Measurements from ENCODE around the gene CACNA2D2. TPM values are rescaled to one million over a fixed set of nuclear protein-coding genes. Genes with fewer than 3 reads are reported as not detected.

CACNA2D2 gene
- total RNA-seq, 1 donor from 2014 or later, result 0.40 TPM

- Mint-ChIP-seq H3K27ac (ENCODE audit: unreplicated experiment) (peak overlapping the region; percentile 49), H3K9me3 (ENCODE audit: low read depth) (no peaks in the 10 kb centered on the region), H3K36me3 (ENCODE audit: low read depth) (no peaks in the 10 kb centered on the region), H3K4me3 (ENCODE audit: unreplicated experiment) (peak overlapping the region; percentile 80), H3K27me3 (ENCODE audit: low read depth) (no peaks in the 10 kb centered on the region), H3K4me1 (ENCODE audit: low read depth) (peaks cover 13% of the 10 kb centered on the region)
- no peak for TF ChIP-seq CTCF (IDR thresholded peaks at IDR 0.05)
- no peak for DNase-seq (ENCODE audit: low spot score)
Observed at GRCh38 chr3:50364573-50365079, 138.8 kb downstream of the CACNA2D2 start.

GRCh38 chr3:50359760-50360110, 143.7 kb downstream of the CACNA2D2 start:
- no peak for TF ChIP-seq CTCF (IDR thresholded peaks at IDR 0.05)
- Mint-ChIP-seq H3K4me3 (ENCODE audit: unreplicated experiment) (peak overlapping the region; percentile 93), H3K4me1 (ENCODE audit: low read depth) (peaks cover 46% of the 10 kb centered on the region), H3K27ac (ENCODE audit: unreplicated experiment) (no peak overlapping the region), H3K36me3 (ENCODE audit: low read depth) (peaks cover 4% of the 10 kb centered on the region), H3K9me3 (ENCODE audit: low read depth) (no peaks in the 10 kb centered on the region), H3K27me3 (ENCODE audit: low read depth) (no peaks in the 10 kb centered on the region)
- no peak for DNase-seq (ENCODE audit: low spot score)

- peak within 1 kb of the TSS; percentile 93 for H3K4me3 Mint-ChIP-seq (ENCODE audit: unreplicated experiment)
- H3K27me3 Mint-ChIP-seq (ENCODE audit: low read depth), result no peaks in the 10 kb centered on the region
- peak within 1 kb of the TSS; percentile 96 for H3K27ac Mint-ChIP-seq (ENCODE audit: unreplicated experiment)
- peaks cover 8% of the 10 kb centered on the region for H3K36me3 Mint-ChIP-seq (ENCODE audit: low read depth)
- no peaks in the 10 kb centered on the region for H3K9me3 Mint-ChIP-seq (ENCODE audit: low read depth)
- no peak for TF ChIP-seq CTCF (IDR thresholded peaks at IDR 0.05)
- peaks cover 40% of the 10 kb centered on the region for H3K4me1 Mint-ChIP-seq (ENCODE audit: low read depth)
- DNase-seq (ENCODE audit: low spot score), result no peak
Observed at GRCh38 chr3:50358911-50359759, 144.3 kb downstream of the CACNA2D2 start, which contains the start of gene TMEM115. TSS of gene TMEM115 (minus strand) at chr3:50359521. CDS start at chr3:50359063, 458 bp downstream.

GRCh38 chr3:50358355-50358910, 145.0 kb downstream of the CACNA2D2 start:
- Mint-ChIP-seq H3K4me3 (ENCODE audit: unreplicated experiment) (peak overlapping the region; percentile 93), H3K27ac (ENCODE audit: unreplicated experiment) (peak overlapping the region; percentile 91), H3K36me3 (ENCODE audit: low read depth) (peaks cover 8% of the 10 kb centered on the region), H3K4me1 (ENCODE audit: low read depth) (peaks cover 39% of the 10 kb centered on the region), H3K27me3 (ENCODE audit: low read depth) (no peaks in the 10 kb centered on the region), H3K9me3 (ENCODE audit: low read depth) (no peaks in the 10 kb centered on the region)
- TF ChIP-seq CTCF (IDR thresholded peaks at IDR 0.05), result no peak
- DNase-seq (ENCODE audit: low spot score), result no peak

- DNase-seq (ENCODE audit: low spot score), result no peak
- peak overlapping the region; percentile 93 for H3K4me3 Mint-ChIP-seq (ENCODE audit: unreplicated experiment)
- no peak for TF ChIP-seq CTCF (IDR thresholded peaks at IDR 0.05)
- H3K36me3 Mint-ChIP-seq (ENCODE audit: low read depth), result peaks cover 8% of the 10 kb centered on the region
- H3K27me3 Mint-ChIP-seq (ENCODE audit: low read depth), result no peaks in the 10 kb centered on the region
- H3K27ac Mint-ChIP-seq (ENCODE audit: unreplicated experiment), result peak overlapping the region; percentile 15
- peaks cover 43% of the 10 kb centered on the region for H3K4me1 Mint-ChIP-seq (ENCODE audit: low read depth)
- no peaks in the 10 kb centered on the region for H3K9me3 Mint-ChIP-seq (ENCODE audit: low read depth)
Observed at GRCh38 chr3:50357481-50357880, 146.0 kb downstream of the CACNA2D2 start.

Measured in chondrocyte (in vitro differentiated cells).